Fibroblast of the aortic adventitia (primary cell): Measurements from ENCODE around the gene SPOCK1. TPM values are rescaled to one million over a fixed set of nuclear protein-coding genes. Genes with fewer than 3 reads are reported as not detected.

Source experiments
- DNase-seq: peaks from one replicate; pipeline ENCODE4 v3.0.0-alpha.2; 2010; ENCODE audit warnings: low read depth
- H3K4me3 ChIP-seq: 2 replicates; pipeline ENCODE4 v1.5.1; 2011; ENCODE audit warnings: low read depth, mild to moderate bottlenecking, control low read depth, low read length, moderate library complexity
- CTCF ChIP-seq: IDR thresholded peaks from 2 replicates; pipeline ENCODE4 v1.5.1; 2011; ENCODE audit warnings: mild to moderate bottlenecking, low read length, control low read depth, inconsistent platforms; ENCODE audit not compliant: insufficient read depth
- total RNA-seq: library from RNA; depleted of rRNA; stranded (reverse); fragments of >200 nt; gene quantifications from 2 replicates; pipeline ENCODE4 v1.2.3, GENCODE V29; 2012; ENCODE audit warnings: low replicate concordance

Gene SPOCK1
- total RNA-seq, 1 donor: 174 TPM

- no peak for TF ChIP-seq CTCF
- DNase-seq: peak; percentile 25
- no peak overlapping the region for H3K4me3 ChIP-seq
Observed at GRCh38 chr5:137342764-137343163, 156.4 kb downstream of the SPOCK1 start.

GRCh38 chr5:137341831-137342230, 157.3 kb downstream of the SPOCK1 start:
- H3K4me3 ChIP-seq: no peak overlapping the region
- TF ChIP-seq CTCF: no peak
- DNase-seq: no peak

GRCh38 chr5:137340881-137341280, 158.2 kb downstream of the SPOCK1 start:
- DNase-seq: no peak
- H3K4me3 ChIP-seq: no peak overlapping the region
- TF ChIP-seq CTCF: no peak

GRCh38 chr5:137336565-137337120, 162.5 kb downstream of the SPOCK1 start:
- peak; percentile 55 for DNase-seq
- H3K4me3 ChIP-seq: no peak overlapping the region
- TF ChIP-seq CTCF: no peak

- DNase-seq: no peak
- no peak overlapping the region for H3K4me3 ChIP-seq
- no peak for TF ChIP-seq CTCF
Observed at GRCh38 chr5:137336161-137336560, 163.0 kb downstream of the SPOCK1 start.

GRCh38 chr5:137335493-137335892, 163.6 kb downstream of the SPOCK1 start:
- TF ChIP-seq CTCF: no peak
- H3K4me3 ChIP-seq: no peak overlapping the region
- DNase-seq: no peak

GRCh38 chr5:137333928-137334327, 165.2 kb downstream of the SPOCK1 start:
- no peak for DNase-seq
- no peak overlapping the region for H3K4me3 ChIP-seq
- TF ChIP-seq CTCF: no peak
